ENCODE measurements around the gene CCAR1. TPM values are rescaled to one million over a fixed set of nuclear protein-coding genes. Genes with fewer than 3 reads are reported as not detected.
"Not testable (repeated sequence)": the region's sequence is repeated elsewhere in the genome, so short reads cannot be mapped to it uniquely, and the experiment has no call there.

Gene CCAR1
- total RNA-seq, 6 experiments from 2014 or later, result 16.9 to 30.6 (median 22.4) TPM

GRCh38 chr10:68734349-68734748 lies 13.3 kb downstream of the CCAR1 start:
- no peaks in the 10 kb centered on the region for H3K4me1 ChIP-seq
- no peak overlapping the region for H3K27ac ChIP-seq
- no peak for TF ChIP-seq CTCF (IDR thresholded peaks at IDR 0.05)
- H3K9me3 ChIP-seq, result no peaks in the 10 kb centered on the region
- H3K4me3 ChIP-seq, result no peak overlapping the region
- no peak for DNase-seq
- peaks cover 10 to 74% (median 29%) of the 10 kb centered on the region in 4 donors for H3K36me3 ChIP-seq
- 89% methylated on average over 4 of the region's 7 CpGs for WGBS (ENCODE audit: insufficient coverage, low coverage, low lambda C conversion rate, missing lambda C conversion rate)
- intact Hi-C loops (cut with DNase I), result no loop called here
- no peak for ATAC-seq
- H3K27me3 ChIP-seq, result no peaks in the 10 kb centered on the region

GRCh38 chr10:68735119-68735518 lies 14.1 kb downstream of the CCAR1 start:
- Histone ChIP-seq H3K27me3 (no peaks in the 10 kb centered on the region), H3K9me3 (no peaks in the 10 kb centered on the region), H3K4me3 (no peak overlapping the region), H3K27ac (no peak overlapping the region), H3K36me3 (peaks cover 7 to 74% (median 31%) of the 10 kb centered on the region in 4 donors), H3K4me1 (no peaks in the 10 kb centered on the region)
- WGBS (ENCODE audit: insufficient coverage, low coverage, low lambda C conversion rate, missing lambda C conversion rate), result 74% methylated on average over 5 of the region's 6 CpGs
- TF ChIP-seq POLR2A (IDR thresholded peaks at IDR 0.05) (no peak), CTCF (IDR thresholded peaks at IDR 0.05) (no peak)
- DNase-seq (no peak), ATAC-seq (no peak)
- intact Hi-C loops (cut with DNase I), result no loop called here

GRCh38 chr10:68735739-68736138 lies 14.7 kb downstream of the CCAR1 start:
- ATAC-seq; H3K27me3 ChIP-seq; H3K9me3 ChIP-seq; H3K27ac ChIP-seq; H3K4me1 ChIP-seq; H3K4me3 ChIP-seq; intact Hi-C loops (cut with DNase I); DNase-seq: not testable (repeated sequence)
- WGBS (ENCODE audit: insufficient coverage, low coverage, low lambda C conversion rate, missing lambda C conversion rate), result 98% methylated on average over 6 of the region's 7 CpGs
- peaks cover 8 to 74% (median 31%) of the 10 kb centered on the region in 4 donors for H3K36me3 ChIP-seq

- 86% methylated on average over 4 of the region's 5 CpGs for WGBS (ENCODE audit: insufficient coverage, low coverage, low lambda C conversion rate, missing lambda C conversion rate)
- H3K27ac ChIP-seq; ATAC-seq; H3K4me3 ChIP-seq; H3K27me3 ChIP-seq; H3K9me3 ChIP-seq; H3K4me1 ChIP-seq; intact Hi-C loops (cut with DNase I); DNase-seq: not testable (repeated sequence)
- peaks cover 3 to 89% (median 41%) of the 10 kb centered on the region in 4 donors for H3K36me3 ChIP-seq
Observed at GRCh38 chr10:68740676-68741075, 19.6 kb downstream of the CCAR1 start.

GRCh38 chr10:68742397-68742796 lies 21.4 kb downstream of the CCAR1 start:
- H3K27me3 ChIP-seq, result no peaks in the 10 kb centered on the region
- TF ChIP-seq POLR2A (IDR thresholded peaks at IDR 0.05) (no peak), CTCF (IDR thresholded peaks at IDR 0.05) (no peak)
- no peak for DNase-seq
- ATAC-seq, result no peak
- no peak overlapping the region for H3K4me3 ChIP-seq
- WGBS (ENCODE audit: insufficient coverage, low coverage, low lambda C conversion rate, missing lambda C conversion rate), result 50% methylated on average over 2 of the region's 6 CpGs
- no peak overlapping the region for H3K27ac ChIP-seq
- H3K36me3 ChIP-seq, result peaks cover 3 to 95% (median 42%) of the 10 kb centered on the region in 4 donors
- H3K9me3 ChIP-seq, result no peaks in the 10 kb centered on the region
- H3K4me1 ChIP-seq, result no peaks in the 10 kb centered on the region
- intact Hi-C loops (cut with DNase I), result no loop called here
